Sigmoid colon (tissue), 4 donors: ENCODE results near the gene SUGP1.

Source experiments
- EP300 ChIP-seq, 4 donors: sonication (generic); formaldehyde crosslinking; IDR thresholded peaks; one replicate each; pipeline ENCODE4 v1.6.1; 2017; ENCODE audit warnings: antibody characterized with exemption in 4 of 4
- POLR2A ChIP-seq, 2 donors: fragments of 450-650 bp; IDR thresholded peaks; one replicate each; pipeline ENCODE4 v1.6.1; 2016; ENCODE audit warnings: antibody characterized with exemption in 2 of 2, mild to moderate bottlenecking in 2 of 2, moderate library complexity in 2 of 2
- POLR2AphosphoS5 ChIP-seq, 4 donors: sonication (generic); formaldehyde crosslinking; IDR thresholded peaks; one replicate each; pipeline ENCODE4 v1.6.1; 2017; ENCODE audit warnings: antibody characterized with exemption in 4 of 4
- TF ChIP-seq, protein P1 (sequence below), 4 experiments: fragments of 450-650 bp in 3 of 4; fragments of 200-600 bp in 1 of 4; IDR thresholded peaks; one replicate each; pipeline ENCODE4 v1.5.1; 2016 to 2019; ENCODE audit warnings: antibody characterized with exemption in 4 of 4, mild to moderate bottlenecking in 3 of 4, moderate library complexity in 2 of 4

GRCh38 chr19:19294914-19295313 is 25.4 kb downstream of the SUGP1 start:
- TF ChIP-seq, protein P1, sequence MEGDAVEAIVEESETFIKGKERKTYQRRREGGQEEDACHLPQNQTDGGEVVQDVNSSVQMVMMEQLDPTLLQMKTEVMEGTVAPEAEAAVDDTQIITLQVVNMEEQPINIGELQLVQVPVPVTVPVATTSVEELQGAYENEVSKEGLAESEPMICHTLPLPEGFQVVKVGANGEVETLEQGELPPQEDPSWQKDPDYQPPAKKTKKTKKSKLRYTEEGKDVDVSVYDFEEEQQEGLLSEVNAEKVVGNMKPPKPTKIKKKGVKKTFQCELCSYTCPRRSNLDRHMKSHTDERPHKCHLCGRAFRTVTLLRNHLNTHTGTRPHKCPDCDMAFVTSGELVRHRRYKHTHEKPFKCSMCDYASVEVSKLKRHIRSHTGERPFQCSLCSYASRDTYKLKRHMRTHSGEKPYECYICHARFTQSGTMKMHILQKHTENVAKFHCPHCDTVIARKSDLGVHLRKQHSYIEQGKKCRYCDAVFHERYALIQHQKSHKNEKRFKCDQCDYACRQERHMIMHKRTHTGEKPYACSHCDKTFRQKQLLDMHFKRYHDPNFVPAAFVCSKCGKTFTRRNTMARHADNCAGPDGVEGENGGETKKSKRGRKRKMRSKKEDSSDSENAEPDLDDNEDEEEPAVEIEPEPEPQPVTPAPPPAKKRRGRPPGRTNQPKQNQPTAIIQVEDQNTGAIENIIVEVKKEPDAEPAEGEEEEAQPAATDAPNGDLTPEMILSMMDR (IDR thresholded peaks at IDR 0.05), result no peak
- no peak for TF ChIP-seq POLR2A (IDR thresholded peaks at IDR 0.05)
- no peak for TF ChIP-seq EP300 (IDR thresholded peaks at IDR 0.05)
- TF ChIP-seq POLR2AphosphoS5 (IDR thresholded peaks at IDR 0.05), result no peak
